HG02885 (cell line): Measurements from ENCODE around the gene BBS5.
"Not testable (repeated sequence)": the region's sequence is repeated elsewhere in the genome, so short reads cannot be mapped to it uniquely, and the experiment has no call there.

Experiments
- ATAC-seq: cut with Tn5 transposase; IDR thresholded peaks from one replicate; pipeline ENCODE4 v1.9.1; 2021; ENCODE audit warnings: mild to moderate bottlenecking; ENCODE audit not compliant: unreplicated experiment, poor library complexity

Gene BBS5

GRCh38 chr2:169479257-169480078, at the start of gene BBS5:
TSS of gene BBS5 (plus strand) at chr2:169479494. CDS start at chr2:169479554, 60 bp downstream.
- peak; percentile 94 for ATAC-seq

GRCh38 chr2:169431772-169432171, 47.5 kb upstream of the BBS5 start:
- not testable (repeated sequence) for ATAC-seq

GRCh38 chr2:169434236-169434635, 45.1 kb upstream of the BBS5 start:
- not testable (repeated sequence) for ATAC-seq

- ATAC-seq, result no peak
Observed at GRCh38 chr2:169438466-169439072, 40.7 kb upstream of the BBS5 start.

DNA sequence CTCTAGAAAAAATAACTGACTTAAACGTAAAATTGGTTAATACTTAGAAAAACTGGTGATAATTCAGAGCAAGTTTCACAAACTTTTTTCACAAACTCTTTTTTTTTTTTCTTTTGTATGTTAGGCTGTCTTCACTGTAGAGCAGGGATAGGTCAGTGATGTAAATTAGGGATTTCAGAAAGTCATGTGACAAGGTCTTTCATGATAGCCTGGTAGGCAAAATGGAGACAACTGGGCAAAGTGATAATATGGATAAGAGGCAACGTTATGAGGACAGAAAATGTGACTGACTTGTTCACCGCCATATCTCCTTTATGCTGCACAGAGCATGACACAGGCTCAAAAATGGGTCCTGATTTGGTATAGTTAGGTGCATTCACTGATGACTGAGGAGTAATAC, 39.4 kb upstream of the BBS5 start:
- no peak for ATAC-seq

DNA sequence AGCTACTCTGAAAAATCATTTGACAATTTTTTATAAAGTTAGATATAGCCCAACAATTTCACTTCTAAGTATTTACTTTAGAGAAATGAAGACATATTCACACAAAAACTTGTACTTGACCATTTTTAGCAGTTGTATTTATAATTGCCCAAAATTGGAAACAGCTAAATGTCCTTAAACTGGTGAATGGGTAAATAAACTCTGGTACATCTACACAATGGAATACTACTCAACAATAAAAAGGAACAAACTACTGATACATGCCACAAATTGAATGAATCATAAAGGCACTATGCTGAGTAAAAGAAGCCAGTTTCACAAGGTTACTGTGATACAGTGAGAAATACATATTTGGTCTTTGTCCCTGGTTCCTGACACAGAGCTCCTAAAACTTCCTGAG, 32.8 kb upstream of the BBS5 start:
- ATAC-seq, result no peak

DNA sequence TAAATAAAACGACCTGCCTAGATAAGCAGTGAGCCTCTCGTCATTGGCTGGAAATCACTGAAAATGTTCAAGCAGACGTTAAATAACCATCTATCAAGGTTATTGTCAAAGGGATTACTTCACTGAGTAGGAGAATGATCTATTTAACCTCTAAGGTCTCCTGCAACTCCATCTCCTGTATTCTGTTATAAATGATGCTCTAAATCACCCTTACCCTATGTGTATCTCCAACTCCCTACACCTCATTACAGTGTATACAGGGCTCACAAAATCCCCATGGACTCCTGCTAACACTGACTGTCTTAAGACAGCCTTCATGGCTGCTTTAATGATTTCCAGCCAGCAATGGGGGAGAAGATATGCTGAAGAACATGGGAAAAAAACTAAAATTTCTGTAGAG, 31.0 kb upstream of the BBS5 start:
- no peak for ATAC-seq

- no peak for ATAC-seq
Observed at GRCh38 chr2:169448865-169449264, 30.4 kb upstream of the BBS5 start.

DNA sequence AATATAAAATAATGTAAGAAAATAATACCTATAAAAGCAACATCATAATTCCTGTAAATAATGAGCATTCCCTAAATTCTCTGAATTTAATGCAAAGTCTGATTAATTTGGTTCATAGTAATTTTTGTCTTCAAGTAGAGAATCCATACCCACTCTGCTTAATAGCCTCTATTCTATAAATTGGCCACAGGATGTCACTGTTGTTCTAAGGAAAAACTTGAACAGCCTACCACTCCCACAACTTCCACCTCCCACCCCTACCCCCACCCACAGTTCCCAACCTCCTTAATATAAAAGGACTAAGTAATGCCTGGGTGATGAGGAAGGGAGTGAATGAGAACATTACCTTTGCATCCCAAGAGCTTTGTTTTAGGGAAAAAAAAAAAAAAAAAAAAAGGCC, 27.2 kb upstream of the BBS5 start:
- no peak for ATAC-seq

- not testable (repeated sequence) for ATAC-seq
Observed at GRCh38 chr2:169453044-169453443, 26.2 kb upstream of the BBS5 start.

DNA sequence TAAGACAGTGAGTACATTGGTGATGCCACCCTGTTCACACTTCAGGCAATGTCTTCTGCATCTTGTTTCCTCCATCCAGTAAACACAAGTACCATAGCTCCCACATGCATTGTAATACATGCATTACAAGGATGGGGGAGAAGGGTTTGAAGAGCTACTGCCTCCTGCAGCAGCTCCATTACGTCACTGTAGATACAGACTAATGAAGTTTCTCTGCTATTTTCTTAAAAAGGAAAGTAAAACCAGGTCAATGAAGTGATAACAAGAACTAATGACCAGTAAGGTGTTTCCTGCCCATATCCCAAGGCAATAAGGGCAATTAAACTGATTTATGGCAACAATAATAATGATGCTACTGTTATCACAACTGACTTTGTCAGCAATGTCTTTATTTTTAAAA, 18.2 kb upstream of the BBS5 start:
- ATAC-seq, result peak; percentile 55

GRCh38 chr2:169462896-169463695, 16.2 kb upstream of the BBS5 start:
- no peak for ATAC-seq

DNA sequence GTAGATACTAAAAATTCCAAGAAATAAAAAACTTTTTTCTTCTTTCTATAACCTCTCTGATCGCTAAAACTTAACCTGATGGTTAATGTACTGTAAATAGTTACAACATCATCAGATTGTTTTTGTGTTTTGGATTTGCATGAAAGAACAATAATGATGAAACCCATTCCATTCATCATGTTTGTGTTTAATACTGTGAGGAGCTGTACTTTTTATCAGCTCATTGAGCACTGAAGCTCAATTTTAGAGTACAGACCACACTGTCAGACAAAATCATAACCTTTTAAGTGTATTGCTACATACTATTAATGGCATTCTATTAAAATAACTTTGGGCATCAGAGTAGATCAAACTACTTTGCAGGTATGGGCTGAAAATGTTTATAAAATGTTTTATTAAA, 14.8 kb upstream of the BBS5 start:
- ATAC-seq, result no peak

DNA sequence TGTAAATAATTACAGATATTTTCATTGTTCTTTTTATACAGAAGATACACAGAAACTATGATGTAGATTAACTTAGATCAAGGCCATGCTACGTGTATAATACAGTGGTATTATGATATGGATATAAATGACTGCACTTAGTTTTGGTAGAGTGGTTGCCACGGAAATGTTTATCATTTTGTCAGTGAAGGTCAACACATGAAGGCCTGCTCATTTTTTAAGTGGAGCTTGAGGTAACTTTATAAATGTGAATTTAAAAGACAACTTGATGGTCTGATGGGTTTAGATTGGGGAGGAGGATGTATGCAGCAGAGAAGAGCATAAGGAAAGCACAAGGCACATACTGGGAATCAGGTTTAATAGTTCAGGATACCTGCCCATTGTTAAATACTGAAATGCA, 14.4 kb upstream of the BBS5 start:
- no peak for ATAC-seq

DNA sequence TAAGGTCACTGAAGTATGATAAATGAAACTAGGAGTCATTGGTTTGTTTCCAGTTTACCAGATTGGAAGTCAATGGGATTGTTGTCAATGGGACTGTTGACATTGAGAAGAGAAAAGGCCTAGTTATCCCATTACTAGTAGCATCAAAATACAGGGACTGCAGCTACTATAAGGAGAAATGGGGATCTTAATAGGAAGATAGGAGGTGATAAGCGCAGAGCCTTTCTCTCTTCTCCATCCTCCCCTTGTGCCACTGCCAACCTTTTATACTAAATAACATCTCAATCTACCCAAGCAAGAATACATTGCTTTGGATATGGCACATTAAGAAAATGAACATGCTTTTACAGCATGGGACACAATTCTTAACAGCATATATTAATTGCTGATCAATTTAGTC, 10.5 kb upstream of the BBS5 start:
- ATAC-seq, result no peak

- no peak for ATAC-seq
Observed at GRCh38 chr2:169469952-169470572, 9.2 kb upstream of the BBS5 start.

GRCh38 chr2:169472249-169472648, 7.0 kb upstream of the BBS5 start:
- no peak for ATAC-seq

DNA sequence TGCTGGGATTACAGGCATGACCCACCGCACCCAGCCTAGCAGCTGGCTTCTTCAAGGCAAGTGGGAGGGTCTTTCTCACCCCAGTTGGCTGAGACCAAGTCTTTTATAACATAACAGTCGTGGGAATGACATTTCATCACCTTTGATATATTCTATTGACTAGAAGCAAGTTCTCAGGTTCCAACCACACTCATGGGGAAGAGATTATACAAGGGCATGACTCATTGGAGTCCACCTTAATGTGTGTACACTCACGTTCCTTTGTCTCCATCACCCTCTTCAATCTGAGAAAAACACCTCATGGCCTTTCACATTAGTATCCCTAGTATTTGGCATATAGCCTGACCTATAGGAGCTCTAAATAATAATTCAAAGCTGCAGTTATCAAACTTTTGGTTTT, 2.8 kb upstream of the BBS5 start:
- ATAC-seq, result no peak

DNA sequence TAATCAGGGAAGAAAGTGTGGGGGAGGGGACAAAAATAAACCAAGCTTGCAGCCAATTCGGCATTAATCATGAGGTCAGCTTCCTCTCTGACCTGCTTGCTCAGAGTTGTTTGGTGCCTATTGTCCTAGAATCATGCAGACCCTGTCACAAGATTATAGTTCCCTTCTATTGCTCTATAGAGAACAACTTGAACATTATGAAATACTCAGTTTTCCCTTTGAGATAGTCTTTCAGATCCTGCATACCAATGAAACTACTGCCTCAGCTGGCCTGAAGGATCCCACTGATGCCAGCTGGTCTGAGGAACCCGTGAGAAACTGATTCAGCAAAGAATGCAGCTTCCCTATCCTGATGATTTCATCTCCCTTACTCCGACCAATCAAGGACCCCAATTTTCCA, 955 bp upstream of the BBS5 start:
- ATAC-seq, result no peak

GRCh38 chr2:169478745-169479256, 493 bp upstream of the BBS5 start:
- ATAC-seq, result no peak

GRCh38 chr2:169480079-169480465, 778 bp downstream of the BBS5 start:
- no peak for ATAC-seq
